HG02938 (cell line): ENCODE data around the gene CCDC91.
"Not testable (repeated sequence)": the region's sequence is repeated elsewhere in the genome, so short reads cannot be mapped to it uniquely, and the experiment has no call there.

ENCODE experiments used
- ATAC-seq: cut with Tn5 transposase; IDR thresholded peaks from one replicate; pipeline ENCODE4 v1.9.1; 2021; ENCODE audit warnings: mild to moderate bottlenecking, moderate library complexity; ENCODE audit not compliant: unreplicated experiment

The CCDC91 gene

GRCh38 chr12:28180786-28181185, 9.5 kb upstream of the CCDC91 start:
- no peak for ATAC-seq

- ATAC-seq, result no peak
Observed at GRCh38 chr12:28184375-28184774, 5.9 kb upstream of the CCDC91 start.

- ATAC-seq, result no peak
Observed at GRCh38 chr12:28186500-28186899, 3.8 kb upstream of the CCDC91 start.

- no peak for ATAC-seq
Observed at GRCh38 chr12:28189784-28190320, 404 bp upstream of the CCDC91 start.

- ATAC-seq, result no peak
Observed at GRCh38 chr12:28191051-28192048, 1.1 kb downstream of the CCDC91 start.

- ATAC-seq, result no peak
Observed at GRCh38 chr12:28192125-28192524, 1.9 kb downstream of the CCDC91 start.

GRCh38 chr12:28194621-28195020, 4.4 kb downstream of the CCDC91 start:
- not testable (repeated sequence) for ATAC-seq

GRCh38 chr12:28201136-28201535, 10.9 kb downstream of the CCDC91 start:
- ATAC-seq, result not testable (repeated sequence)

- ATAC-seq, result no peak
Observed at GRCh38 chr12:28202374-28203130, 12.3 kb downstream of the CCDC91 start.

- no peak for ATAC-seq
Observed at GRCh38 chr12:28209782-28210181, 19.5 kb downstream of the CCDC91 start.

- ATAC-seq, result no peak
Observed at GRCh38 chr12:28212182-28212581, 21.9 kb downstream of the CCDC91 start.

- ATAC-seq, result no peak
Observed at GRCh38 chr12:28215021-28215420, 24.8 kb downstream of the CCDC91 start.

- no peak for ATAC-seq
Observed at GRCh38 chr12:28216016-28216415, 25.8 kb downstream of the CCDC91 start.

GRCh38 chr12:28217805-28218204, 27.5 kb downstream of the CCDC91 start:
- ATAC-seq, result no peak

GRCh38 chr12:28218875-28219274, 28.6 kb downstream of the CCDC91 start:
- ATAC-seq, result no peak

GRCh38 chr12:28219827-28220226, 29.6 kb downstream of the CCDC91 start:
- ATAC-seq, result no peak

GRCh38 chr12:28222081-28222700, 31.9 kb downstream of the CCDC91 start:
- ATAC-seq, result no peak

- ATAC-seq, result peak; percentile 95
Observed at GRCh38 chr12:28223025-28223554, 32.8 kb downstream of the CCDC91 start.

GRCh38 chr12:28223858-28224257, 33.6 kb downstream of the CCDC91 start:
- no peak for ATAC-seq

- ATAC-seq, result no peak
Observed at GRCh38 chr12:28226705-28227104, 36.4 kb downstream of the CCDC91 start.

- no peak for ATAC-seq
Observed at GRCh38 chr12:28227251-28227650, 37.0 kb downstream of the CCDC91 start.
